Measurements from ENCODE around the gene TBL1XR1. TPM values are rescaled to one million over a fixed set of nuclear protein-coding genes. Genes with fewer than 3 reads are reported as not detected.

The TBL1XR1 gene
- total RNA-seq, 1 experiment from 2014 or later, result 87.3 TPM

DNA sequence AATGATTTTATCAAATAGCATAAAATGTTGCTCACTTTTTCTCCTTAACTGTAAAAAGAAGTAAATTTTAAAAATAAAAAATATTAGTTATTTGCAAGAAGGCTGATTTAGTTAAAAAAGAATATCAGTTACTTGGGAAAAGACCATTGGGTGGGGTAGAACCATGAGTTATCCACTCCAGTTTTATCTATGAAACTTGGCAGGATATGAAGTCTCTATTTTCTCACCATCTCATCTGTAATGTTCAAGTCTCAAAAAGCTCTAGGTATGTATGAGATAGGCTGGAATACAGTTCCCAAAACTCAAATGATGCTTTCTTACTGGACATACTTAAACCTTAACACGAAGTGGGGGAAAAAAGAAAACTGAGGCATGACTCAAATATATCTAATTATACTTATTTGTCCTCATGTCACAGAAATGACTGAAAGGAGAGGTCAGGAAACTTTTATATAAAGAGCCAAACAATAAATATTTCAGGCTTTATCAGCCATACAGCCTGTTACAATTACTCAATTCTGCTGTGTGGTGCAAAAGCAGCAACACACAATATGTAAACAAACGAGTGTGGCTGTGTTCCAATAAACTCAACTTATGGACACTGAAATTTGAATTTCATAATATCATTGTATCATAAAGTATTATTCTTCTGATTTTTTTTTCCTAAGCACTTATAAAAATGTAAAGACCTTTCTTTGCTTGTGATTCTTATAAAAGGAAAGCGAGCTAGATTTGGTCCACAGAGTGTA is 131.8 kb downstream of the TBL1XR1 start:
- DNase-seq (ENCODE audit: low read depth, low spot score), result no peak
- in situ Hi-C loops (cut with HindIII; ENCODE audit: low pct_unique_long_range_greater_than_20kb, low sequenced_read_pairs), result no loop called here

DNA sequence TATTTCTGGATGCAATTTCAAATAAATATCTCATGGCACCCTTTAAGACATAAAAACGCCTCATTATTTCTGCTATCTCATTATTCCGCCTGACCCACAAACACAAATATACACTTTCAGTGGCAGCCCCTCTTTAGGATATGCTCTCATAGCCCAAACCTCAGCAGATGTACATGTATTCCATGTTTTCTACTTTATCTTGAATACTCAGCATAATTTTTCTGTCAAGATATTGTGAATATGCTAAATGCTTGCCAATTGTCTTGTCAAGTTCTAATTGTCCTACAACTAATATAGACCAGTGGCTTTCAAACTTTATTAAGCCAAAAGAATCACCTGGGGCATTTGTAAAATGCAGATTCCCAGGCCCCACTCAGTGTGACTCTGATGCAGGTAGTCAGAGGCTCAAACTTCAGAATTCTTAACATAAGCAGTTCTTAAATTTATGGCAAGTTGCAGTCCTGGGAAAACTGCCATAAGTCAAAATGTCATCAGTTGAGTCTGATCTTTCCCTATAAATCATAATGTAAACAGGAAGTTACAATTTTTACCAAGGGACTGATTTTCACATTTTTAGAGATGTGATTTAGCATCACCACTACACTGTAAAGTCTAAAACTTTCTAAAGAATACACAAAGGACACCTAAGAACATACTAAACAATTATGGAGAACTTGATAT is 135.1 kb downstream of the TBL1XR1 start:
- in situ Hi-C loops (cut with HindIII; ENCODE audit: low pct_unique_long_range_greater_than_20kb, low sequenced_read_pairs), result no loop called here
- DNase-seq (ENCODE audit: low read depth, low spot score), result no peak

DNA sequence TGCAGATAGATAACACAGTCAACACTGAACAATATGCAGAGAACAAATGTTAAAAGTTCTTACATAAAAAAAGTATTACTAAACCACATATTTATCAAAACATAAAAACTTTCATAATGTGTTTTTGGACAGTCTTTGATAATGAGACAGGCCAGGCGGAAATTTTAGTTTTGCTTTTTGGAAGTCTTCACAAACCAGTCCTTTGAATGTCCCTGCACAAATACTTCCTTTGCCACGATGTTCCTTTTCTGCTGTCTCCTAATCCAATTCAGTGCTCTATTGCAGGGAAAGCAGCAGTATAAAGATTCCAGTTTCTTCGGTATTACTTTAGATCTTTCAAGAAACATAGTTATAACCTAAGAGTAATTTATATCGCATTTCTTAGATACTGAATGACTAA is 135.9 kb downstream of the TBL1XR1 start:
- DNase-seq (ENCODE audit: low read depth, low spot score), result no peak
- in situ Hi-C loops (cut with HindIII; ENCODE audit: low pct_unique_long_range_greater_than_20kb, low sequenced_read_pairs), result no loop called here

DNA sequence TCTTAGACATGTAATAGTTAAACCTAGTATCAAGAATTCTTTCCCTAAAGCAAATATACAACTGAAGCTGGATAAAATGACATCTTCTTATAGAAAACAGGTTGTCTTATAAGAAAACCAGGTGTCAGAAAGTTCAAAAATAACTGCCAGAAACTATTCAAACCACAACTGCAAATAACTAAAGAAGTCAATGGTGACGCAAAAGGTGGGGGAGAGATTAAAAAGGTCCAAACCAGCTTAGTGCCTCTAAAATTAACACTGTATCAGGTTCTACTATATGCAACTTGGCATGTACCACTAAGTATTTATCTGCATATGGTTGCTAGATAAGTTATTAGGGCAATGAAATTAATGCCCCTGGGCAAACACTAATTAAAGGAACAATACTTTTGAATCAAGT is 136.8 kb downstream of the TBL1XR1 start:
- in situ Hi-C loops (cut with HindIII; ENCODE audit: low pct_unique_long_range_greater_than_20kb, low sequenced_read_pairs), result no loop called here
- DNase-seq (ENCODE audit: low read depth, low spot score), result no peak

DNA sequence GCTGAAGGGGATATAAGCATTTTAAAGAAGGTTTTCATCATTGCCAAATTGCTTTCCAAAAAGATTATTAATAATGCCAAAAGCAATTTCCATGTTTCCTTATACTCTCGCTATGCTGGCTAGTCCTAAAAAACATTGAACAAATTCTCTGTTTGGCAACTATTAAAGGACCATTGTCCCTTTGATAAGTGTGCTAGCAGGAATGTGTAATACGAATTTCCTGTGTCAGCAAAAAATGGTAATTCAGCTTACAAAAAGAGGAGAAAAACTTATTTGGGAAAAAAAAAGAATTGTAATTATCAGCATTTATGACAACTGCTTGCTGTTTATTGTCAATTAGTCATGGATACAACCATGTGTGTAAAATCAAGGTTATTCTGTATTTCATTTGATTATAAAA is 138.6 kb downstream of the TBL1XR1 start:
- in situ Hi-C loops (cut with HindIII; ENCODE audit: low pct_unique_long_range_greater_than_20kb, low sequenced_read_pairs), result no loop called here
- DNase-seq (ENCODE audit: low read depth, low spot score), result no peak

DNA sequence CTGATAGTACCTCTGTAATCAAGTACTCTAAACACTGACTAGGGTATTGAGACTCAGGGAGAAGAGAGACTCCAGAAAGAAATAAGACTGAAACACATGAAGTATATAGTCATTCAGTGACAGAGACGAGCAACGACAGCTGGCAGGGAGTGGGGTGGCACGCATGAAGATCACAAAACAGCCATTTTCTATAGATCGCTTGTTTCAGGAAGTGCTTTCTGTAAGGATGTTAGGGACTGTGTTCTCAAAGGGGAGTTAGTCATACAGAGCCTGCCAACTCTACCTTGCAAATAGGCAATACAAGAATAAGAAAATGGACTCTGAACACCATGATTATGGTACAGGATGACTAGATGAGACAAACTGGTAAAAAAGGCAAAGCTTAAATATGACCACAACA is 139.5 kb downstream of the TBL1XR1 start:
- in situ Hi-C loops (cut with HindIII; ENCODE audit: low pct_unique_long_range_greater_than_20kb, low sequenced_read_pairs), result no loop called here
- DNase-seq (ENCODE audit: low read depth, low spot score), result no peak

DNA sequence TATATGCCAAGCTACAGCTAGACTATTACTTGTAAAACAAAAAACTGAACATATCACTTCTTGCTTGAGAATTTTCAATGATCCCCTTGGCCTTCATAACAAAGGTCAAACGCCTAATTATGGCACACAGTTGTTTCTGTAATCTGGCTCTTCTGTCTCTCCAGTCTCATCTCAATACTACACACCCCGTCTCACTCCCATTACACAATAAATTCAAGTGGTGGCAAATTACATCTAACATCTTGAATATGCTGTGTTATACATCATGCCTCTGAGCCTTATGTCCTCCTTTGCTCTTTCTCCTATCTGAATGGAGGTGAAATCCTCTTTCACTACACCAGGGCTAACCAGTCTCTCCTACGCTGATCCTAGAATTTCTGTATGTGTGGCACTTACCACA is 140.4 kb downstream of the TBL1XR1 start:
- in situ Hi-C loops (cut with HindIII; ENCODE audit: low pct_unique_long_range_greater_than_20kb, low sequenced_read_pairs), result no loop called here
- no peak for DNase-seq (ENCODE audit: low read depth, low spot score)

DNA sequence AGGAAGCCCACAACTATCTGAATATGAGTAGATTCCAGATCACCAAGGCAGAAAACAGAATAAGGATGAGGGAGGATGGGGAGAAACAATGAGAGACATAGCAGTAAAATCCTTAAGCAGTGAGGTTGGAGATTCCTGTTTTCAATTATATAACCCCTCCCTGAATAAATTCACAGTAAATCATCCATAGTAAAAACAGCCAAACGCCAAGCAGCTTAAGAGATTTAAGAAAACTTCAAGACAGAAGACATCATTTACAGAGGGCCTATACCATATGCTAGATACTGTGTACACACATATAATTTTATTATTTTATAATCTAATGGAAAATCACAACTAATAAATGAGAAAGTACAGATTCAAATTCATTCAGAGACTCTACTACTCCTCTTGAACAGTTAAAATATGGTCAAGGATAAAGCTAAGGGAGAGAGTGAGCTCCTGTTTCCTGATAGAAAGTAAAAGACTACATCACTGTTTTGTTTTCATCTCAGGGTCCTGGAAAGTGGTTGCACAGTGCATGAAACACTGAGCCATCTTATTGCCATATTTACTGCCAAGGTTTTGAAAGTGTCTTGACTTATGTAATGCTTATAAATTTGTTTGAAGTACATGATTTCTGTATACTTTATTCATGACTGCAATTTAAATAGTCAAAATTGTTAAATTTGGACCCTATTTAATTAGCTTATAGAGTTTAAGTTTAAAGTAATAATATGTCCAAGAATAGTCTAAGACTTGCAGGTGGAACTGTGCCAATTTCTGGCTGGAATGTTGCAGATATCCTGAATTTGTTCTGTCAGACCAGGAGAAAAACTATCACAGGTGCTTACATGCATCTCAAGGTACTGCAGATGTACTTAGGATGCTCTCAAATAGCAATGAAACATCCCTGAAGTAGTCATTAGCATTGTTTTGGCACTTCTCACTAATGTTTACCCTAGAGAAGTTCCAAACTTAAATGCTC is 141.4 kb downstream of the TBL1XR1 start:
- in situ Hi-C loops (cut with HindIII; ENCODE audit: low pct_unique_long_range_greater_than_20kb, low sequenced_read_pairs), result no loop called here
- DNase-seq (ENCODE audit: low read depth, low spot score), result no peak

DNA sequence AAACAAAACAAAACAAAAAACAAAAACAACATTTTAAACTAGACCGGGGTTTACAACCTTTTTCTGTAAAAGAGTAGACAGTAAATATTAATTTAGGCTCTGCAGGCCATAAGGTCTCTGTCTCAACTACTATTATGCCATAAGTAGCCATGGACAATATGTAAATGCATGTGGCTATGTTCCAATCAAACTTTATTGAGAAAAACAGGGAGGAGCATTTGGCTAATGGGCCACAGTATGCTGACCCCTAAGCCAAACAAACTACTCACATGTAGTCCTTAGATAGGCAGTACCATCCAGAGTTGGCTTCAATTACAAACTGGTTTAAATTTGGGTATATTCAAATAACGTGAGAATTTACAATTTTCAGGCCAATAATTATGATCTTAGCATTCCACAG is 144.2 kb downstream of the TBL1XR1 start:
- DNase-seq (ENCODE audit: low read depth, low spot score), result no peak
- in situ Hi-C loops (cut with HindIII; ENCODE audit: low pct_unique_long_range_greater_than_20kb, low sequenced_read_pairs), result no loop called here

DNA sequence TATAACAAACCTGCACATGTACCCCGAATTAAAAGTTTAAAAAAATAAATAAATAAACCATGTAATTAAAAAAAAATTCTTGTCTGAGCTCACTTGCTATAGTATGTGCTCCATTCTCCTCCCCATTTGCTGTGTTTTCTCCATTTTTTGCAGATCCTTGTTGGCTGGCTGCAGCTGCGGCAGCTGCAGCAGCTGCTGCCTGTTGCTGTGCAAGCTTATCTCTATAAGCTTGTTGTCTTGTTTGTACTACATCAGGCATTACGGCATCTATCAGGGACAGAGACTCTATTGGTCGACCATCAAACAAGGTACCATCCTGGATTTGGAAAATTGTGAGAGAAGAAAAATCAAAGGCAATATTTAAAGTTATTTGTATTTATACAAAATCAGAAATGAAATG is 145.9 kb downstream of the TBL1XR1 start:
- DNase-seq (ENCODE audit: low read depth, low spot score), result no peak
- in situ Hi-C loops (cut with HindIII; ENCODE audit: low pct_unique_long_range_greater_than_20kb, low sequenced_read_pairs), result no loop called here

DNA sequence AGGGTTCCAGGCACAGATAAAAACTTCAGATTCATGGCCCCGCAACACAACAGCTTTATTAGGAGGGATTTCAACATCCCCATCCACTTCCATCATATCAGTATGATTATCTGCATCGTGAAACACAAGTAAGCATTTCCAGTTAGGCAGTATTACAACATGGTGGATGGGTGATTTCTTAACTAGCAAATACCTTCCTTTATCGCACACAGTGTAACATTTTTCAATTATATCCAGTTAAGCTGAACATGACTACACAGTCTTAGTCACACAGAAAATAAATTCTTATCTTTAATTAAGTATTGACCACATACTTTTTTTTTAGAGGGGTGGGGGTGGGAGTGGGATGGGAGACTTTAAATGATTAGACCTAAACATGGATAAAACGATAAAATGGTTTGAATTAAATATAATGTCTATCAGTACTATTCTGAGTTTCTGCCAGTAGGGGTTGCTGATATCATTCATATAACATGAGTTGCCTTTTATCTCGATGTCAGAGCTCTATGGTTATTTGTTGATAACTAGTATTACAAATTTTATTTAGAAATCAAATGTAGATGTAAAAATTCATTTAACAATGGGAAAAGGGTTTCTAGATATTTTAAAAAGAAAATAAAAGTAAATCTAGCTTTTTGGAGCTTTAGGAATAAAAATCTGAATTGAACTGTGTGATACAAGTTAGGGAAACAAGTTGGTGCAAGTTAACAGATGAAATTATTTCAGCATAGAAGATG is 146.6 kb downstream of the TBL1XR1 start:
- peak; percentile 68 for DNase-seq (ENCODE audit: low read depth, low spot score)
- in situ Hi-C loops (cut with HindIII; ENCODE audit: low pct_unique_long_range_greater_than_20kb, low sequenced_read_pairs), result no loop called here

DNA sequence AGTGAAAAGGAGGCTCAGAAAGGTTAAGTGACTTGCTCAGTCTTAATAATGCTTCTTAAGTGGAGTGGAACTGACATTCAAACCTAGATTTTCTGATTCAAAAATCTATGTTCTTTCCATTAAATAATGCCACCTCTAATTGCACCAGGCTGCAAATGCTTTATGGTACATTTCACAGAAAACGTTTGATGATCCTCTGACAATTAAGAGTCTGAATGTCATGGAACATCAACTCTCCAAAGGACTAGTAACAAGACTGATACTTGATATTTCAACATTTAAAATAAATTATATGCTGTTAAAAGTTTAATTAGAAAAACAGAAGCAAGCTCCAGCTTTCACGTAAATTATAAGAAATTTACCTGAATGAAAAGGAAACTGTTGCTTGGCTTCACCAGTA is 151.5 kb downstream of the TBL1XR1 start:
- DNase-seq (ENCODE audit: low read depth, low spot score), result no peak
- in situ Hi-C loops (cut with HindIII; ENCODE audit: low pct_unique_long_range_greater_than_20kb, low sequenced_read_pairs), result no loop called here

DNA sequence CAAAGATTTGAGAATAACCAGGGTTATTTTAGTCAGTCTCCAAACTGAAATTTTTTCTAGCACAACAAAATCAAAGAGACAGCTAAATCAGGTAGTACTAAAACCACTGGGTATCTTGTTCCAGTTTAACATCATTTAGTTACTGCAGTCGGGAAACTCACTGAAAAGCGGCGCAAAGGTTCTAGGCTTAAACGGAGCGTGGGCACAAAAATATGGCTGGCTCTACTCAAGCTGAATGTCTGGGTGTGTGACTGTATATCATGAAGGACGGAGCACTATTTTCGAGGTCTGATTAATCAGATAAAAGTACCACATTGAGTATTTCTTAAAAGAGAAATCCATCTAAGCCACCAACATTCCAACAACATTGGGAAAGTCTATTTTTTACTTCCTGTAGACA is 152.1 kb downstream of the TBL1XR1 start:
- no peak for DNase-seq (ENCODE audit: low read depth, low spot score)
- in situ Hi-C loops (cut with HindIII; ENCODE audit: low pct_unique_long_range_greater_than_20kb, low sequenced_read_pairs), result no loop called here

DNA sequence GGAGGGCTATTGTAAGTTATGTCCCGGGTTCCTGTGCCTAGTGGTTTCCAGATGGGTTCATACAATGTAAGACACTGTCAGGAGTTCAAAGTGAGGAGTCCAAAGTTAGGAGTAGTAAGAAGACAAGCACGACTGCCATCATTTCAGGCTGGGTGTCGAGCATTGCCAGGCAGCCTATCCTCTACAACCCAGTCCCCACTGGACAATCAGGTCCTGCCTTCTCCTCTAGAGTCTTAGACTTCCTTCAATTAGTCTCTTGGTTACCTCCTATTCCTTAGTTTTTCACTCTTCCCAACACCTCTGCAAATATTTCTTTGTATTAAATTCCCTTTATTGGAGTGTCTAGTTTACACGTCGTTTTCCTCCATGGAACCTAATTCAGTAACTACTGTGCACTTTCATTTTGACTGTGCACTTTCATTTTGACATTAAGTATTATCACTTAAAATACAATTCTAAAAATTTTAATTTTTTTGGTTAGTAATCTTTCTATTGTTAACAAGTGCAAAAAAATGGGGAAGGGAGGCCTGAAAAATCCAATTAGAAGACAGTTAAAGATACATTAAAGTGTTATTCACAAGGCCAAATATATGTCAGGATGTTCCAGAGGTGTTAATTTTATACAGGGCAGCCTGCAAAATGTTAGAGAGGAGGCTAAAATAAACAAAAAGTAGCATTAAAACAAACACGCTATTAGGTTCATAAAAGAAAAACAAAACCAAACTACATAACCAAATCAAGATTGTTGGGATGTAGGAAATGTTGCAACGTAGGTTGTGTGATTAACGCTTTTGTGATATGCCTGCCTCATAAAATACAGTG is 155.3 kb downstream of the TBL1XR1 start:
- in situ Hi-C loops (cut with HindIII; ENCODE audit: low pct_unique_long_range_greater_than_20kb, low sequenced_read_pairs), result no loop called here
- DNase-seq (ENCODE audit: low read depth, low spot score), result no peak

DNA sequence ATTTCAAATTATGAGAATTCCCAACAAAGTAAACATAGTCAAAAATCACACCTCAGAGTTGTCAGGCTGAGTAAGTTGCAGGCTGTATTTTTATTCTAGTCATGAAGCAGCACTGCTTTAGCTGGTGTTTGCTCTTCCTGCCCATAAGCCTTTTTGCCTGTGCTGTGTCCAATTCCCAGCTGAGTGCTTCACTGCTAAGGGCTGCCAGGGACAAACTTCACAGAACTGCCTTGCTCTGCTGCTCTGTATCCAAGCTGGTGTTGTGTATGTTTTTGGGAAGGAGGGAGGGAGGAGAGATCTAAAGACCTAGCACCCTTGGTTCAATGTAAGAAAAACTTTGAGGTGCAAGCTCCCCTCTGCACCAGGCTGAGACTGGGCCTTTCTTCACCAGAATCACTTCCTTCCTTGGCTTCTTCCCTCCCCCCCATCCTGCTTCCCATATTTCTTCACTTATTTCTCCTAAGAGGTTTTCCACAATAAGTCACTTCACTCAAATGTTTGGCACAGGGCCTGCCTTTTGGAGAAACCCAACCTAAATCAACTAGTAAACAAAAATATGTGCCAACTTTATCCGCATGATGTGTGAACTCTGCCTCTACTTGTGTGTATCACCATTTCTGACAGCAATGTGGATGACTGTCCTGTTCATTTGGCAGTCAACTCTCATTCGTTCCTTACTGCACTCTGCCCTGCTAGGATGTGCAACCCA is 156.1 kb downstream of the TBL1XR1 start:
- in situ Hi-C loops (cut with HindIII; ENCODE audit: low pct_unique_long_range_greater_than_20kb, low sequenced_read_pairs), result no loop called here
- DNase-seq (ENCODE audit: low read depth, low spot score), result no peak

DNA sequence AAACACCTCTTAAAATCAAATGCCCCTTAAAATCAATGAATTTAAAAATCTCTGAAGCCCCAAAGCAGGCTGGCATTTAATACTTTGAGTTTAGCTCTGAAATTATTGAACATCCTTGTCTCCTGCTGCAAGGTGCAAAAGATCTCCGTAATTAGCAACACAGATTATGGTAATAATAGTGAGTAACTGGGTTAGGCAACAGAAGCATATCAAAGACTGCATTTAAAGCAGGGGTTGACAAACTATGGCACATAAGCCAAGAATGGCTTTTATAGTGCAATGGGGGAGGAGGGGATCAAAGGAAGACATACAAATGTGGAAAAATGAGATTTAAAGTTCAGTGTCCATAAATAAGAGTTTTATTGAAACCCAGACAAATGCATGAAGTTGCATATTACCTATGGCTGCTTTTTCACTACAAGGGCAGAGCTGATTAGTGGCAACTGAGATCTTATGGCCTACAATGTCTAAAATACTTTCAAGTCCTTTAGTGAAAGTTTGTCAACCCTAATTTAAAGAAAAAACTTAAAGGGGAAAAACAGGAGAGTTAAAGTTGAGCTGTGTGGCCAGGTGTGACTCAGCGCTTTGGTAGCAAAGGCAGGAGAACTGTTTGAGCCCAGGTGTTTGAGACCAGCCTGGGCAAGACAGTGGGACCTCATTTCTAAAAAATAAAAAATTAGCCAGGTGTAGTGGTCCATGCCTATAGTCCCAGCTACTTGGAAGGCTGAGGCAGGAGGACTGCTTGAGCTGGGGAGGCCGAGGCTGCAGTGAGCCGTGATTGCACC is 157.6 kb downstream of the TBL1XR1 start:
- in situ Hi-C loops (cut with HindIII; ENCODE audit: low pct_unique_long_range_greater_than_20kb, low sequenced_read_pairs), result no loop called here
- DNase-seq (ENCODE audit: low read depth, low spot score), result no peak
